HCT116 (cell line): Measurements from ENCODE around the gene MANSC1. TPM values are rescaled to one million over a fixed set of nuclear protein-coding genes. Genes with fewer than 3 reads are reported as not detected.

Experiments used
- ATAC-seq: fragments of 200-7000 bp; cut with Tn5 transposase; 2 replicates; pipeline ENCODE4 v1.9.1; 2020; ENCODE audit warnings: mild to moderate bottlenecking, moderate library complexity
- BruUV-seq: library from RNA; stranded (reverse); fragments of 400-500 nt; replicated peaks from 2 replicates; lab custom pipeline; 2021; lab: Mats Ljungman, UMichigan
- CTCF ChIA-PET: fragments of 300-600 bp; sonication (Branson Sonifier 250); formaldehyde crosslinking; loops from one replicate; lab custom pipeline; 2021; ENCODE audit warnings: antibody characterized with exemption; lab: Charles Lee
- POLR2A ChIA-PET: fragments of 300-600, 350-600 bp; sonication (Branson Sonifier 250); formaldehyde crosslinking; loops from one replicate; lab custom pipeline; 2021; ENCODE audit warnings: antibody characterized with exemption; lab: Charles Lee
- RAD21 ChIA-PET, 2 experiments: fragments of 300-600 bp; sonication (Branson Sonifier 250); formaldehyde crosslinking; loops; one replicate each; lab custom pipeline; 2023; ENCODE audit warnings: low total read pairs in 2 of 2; ENCODE audit not compliant: uncharacterized antibody in 2 of 2, unreplicated experiment in 2 of 2, low non-redundant PET in 1 of 2; lab: Charles Lee
- DNase-seq: peaks from one replicate; pipeline ENCODE4 v3.0.0-alpha.2; 2010; ENCODE audit warnings: low read depth, low spot score
- H2AFZ ChIP-seq: fragments of 200-600 bp; shearing (Covaris generic), sonication (generic); 2 replicates; pipeline ENCODE4 v1.6.1; 2017; ENCODE audit warnings: low read depth, mixed run types, mixed read lengths, antibody characterized with exemption, low read length; ENCODE audit not compliant: poor library complexity, severe bottlenecking
- H3K27ac ChIP-seq: 2 replicates; pipeline ENCODE4 v1.5.1; 2012; ENCODE audit warnings: low read depth, low read length
- H3K27me3 ChIP-seq: fragments of 200-600 bp; sonication (generic); 2 replicates; pipeline ENCODE4 v1.6.1; 2016; ENCODE audit warnings: mixed run types, low read length, mixed read lengths; ENCODE audit not compliant: insufficient read depth
- H3K36me3 ChIP-seq, 2 experiments: fragments of 200-500 bp in 1 of 2; fragments of 200-600 bp in 1 of 2; sonication (Bioruptor generic) in 1 of 2; sonication (generic) in 1 of 2; 2 replicates each; pipeline versions ENCODE4 v1.5.1 to v1.6.1; 2014 to 2016; ENCODE audit warnings: low read length in 2 of 2, inconsistent platforms in 1 of 2, mixed read lengths in 1 of 2, mixed run types in 1 of 2; ENCODE audit not compliant: insufficient read depth in 2 of 2, control insufficient read depth in 1 of 2
- H3K4me1 ChIP-seq, 2 experiments: fragments of 200-600 bp in 1 of 2; sonication (generic) in 1 of 2; 2 replicates each; pipeline versions ENCODE4 v1.5.1 to v1.6.1; 2012 to 2017; ENCODE audit warnings: low read length in 2 of 2, inconsistent platforms in 1 of 2, mild to moderate bottlenecking in 1 of 2, mixed read lengths in 1 of 2, mixed run types in 1 of 2, moderate library complexity in 1 of 2; ENCODE audit not compliant: insufficient read depth in 2 of 2, control insufficient read depth in 1 of 2
- H3K4me2 ChIP-seq: fragments of 200-600 bp; sonication (generic); 2 replicates; pipeline ENCODE4 v1.6.1; 2017; ENCODE audit warnings: mixed run types, low read length, mixed read lengths
- H3K4me3 ChIP-seq, 2 experiments: fragments of 200-600 bp in 1 of 2; sonication (generic) in 1 of 2; replicated peaks in 1 of 2; 2 replicates each; pipeline ENCODE4 v1.5.1; 2011 to 2016; ENCODE audit warnings: low read length in 2 of 2, control low read depth in 1 of 2, low read depth in 1 of 2, mild to moderate bottlenecking in 1 of 2, mixed read lengths in 1 of 2, mixed run types in 1 of 2
- H3K79me2 ChIP-seq: fragments of 200-600 bp; sonication (generic); 2 replicates; pipeline ENCODE4 v1.6.1; 2017; ENCODE audit warnings: mild to moderate bottlenecking, mixed run types, low read length, moderate library complexity, mixed read lengths; ENCODE audit not compliant: insufficient read depth
- H3K9ac ChIP-seq: fragments of 200-600 bp; sonication (generic); 2 replicates; pipeline ENCODE4 v1.6.1; 2016; ENCODE audit warnings: low read length, mixed read lengths
- H3K9me2 ChIP-seq: fragments of 200-600 bp; sonication (generic), shearing (Covaris generic); 2 replicates; pipeline ENCODE4 v1.6.1; 2017; ENCODE audit warnings: mixed run types, mild to moderate bottlenecking, moderate library complexity; ENCODE audit not compliant: insufficient read depth
- H3K9me3 ChIP-seq, 2 experiments: fragments of 200-500 bp in 1 of 2; fragments of 200-600 bp in 1 of 2; sonication (Bioruptor generic) in 1 of 2; sonication (generic) in 1 of 2; 2 replicates each; pipeline ENCODE4 v1.6.1; 2014 to 2017; ENCODE audit warnings: low read length in 2 of 2, mixed read lengths in 2 of 2, inconsistent platforms in 1 of 2, low read depth in 1 of 2, mild to moderate bottlenecking in 1 of 2, mixed run types in 1 of 2, moderate library complexity in 1 of 2; ENCODE audit not compliant: control insufficient read depth in 1 of 2, insufficient read depth in 1 of 2
- H4K20me1 ChIP-seq: fragments of 200-600 bp; sonication (generic), shearing (Covaris generic); 2 replicates; pipeline ENCODE4 v1.6.1; 2017; ENCODE audit warnings: mixed run types, mild to moderate bottlenecking, moderate library complexity; ENCODE audit not compliant: insufficient read depth
- ATF3 ChIP-seq: IDR thresholded peaks from 2 replicates; pipeline ENCODE4 v1.6.1; 2012
- EGR1 ChIP-seq: IDR thresholded peaks from 2 replicates; pipeline ENCODE4 v1.6.1; 2012; ENCODE audit warnings: low read depth
- ELF1 ChIP-seq: IDR thresholded peaks from 2 replicates; pipeline ENCODE4 v1.6.1; 2012; ENCODE audit warnings: low read depth, borderline replicate concordance
- EZH2phosphoT487 ChIP-seq: fragments of 200-600 bp; IDR thresholded peaks from 2 replicates; pipeline ENCODE4 v1.6.1; 2018; ENCODE audit warnings: antibody characterized with exemption, borderline replicate concordance
- FOSL1 ChIP-seq: IDR thresholded peaks from 2 replicates; pipeline ENCODE4 v1.6.1; 2012; ENCODE audit warnings: low read depth
- MAX ChIP-seq: IDR thresholded peaks from 2 replicates; pipeline ENCODE4 v1.6.1; 2012
- POLR2A ChIP-seq: IDR thresholded peaks from 2 replicates; pipeline ENCODE4 v1.7.0; 2011; ENCODE audit warnings: borderline replicate concordance; ENCODE audit not compliant: insufficient read depth, insufficient read length; ENCODE audit errors: extremely low read depth
- SP1 ChIP-seq: IDR thresholded peaks from 2 replicates; pipeline ENCODE4 v1.6.1; 2012; ENCODE audit warnings: low read depth
- TCF7L2 ChIP-seq: IDR thresholded peaks from 2 replicates; pipeline ENCODE4 v1.7.0; 2011; ENCODE audit warnings: borderline replicate concordance, inconsistent platforms; ENCODE audit not compliant: insufficient read depth, insufficient read length; ENCODE audit errors: extremely low read depth
- YY1 ChIP-seq: IDR thresholded peaks from 2 replicates; pipeline ENCODE4 v1.6.1; 2011; ENCODE audit warnings: low read length, low read depth, moderate library complexity, mild to moderate bottlenecking; ENCODE audit not compliant: insufficient replicate concordance; ENCODE audit errors: extremely low read depth
- ZFX ChIP-seq: fragments of 450-650 bp; IDR thresholded peaks from 2 replicates; pipeline ENCODE4 v1.6.1; 2017
- intact Hi-C: fragments of 100-400 bp; cut with micrococcal nuclease; formaldehyde crosslinking; loops from 2 replicates; pipeline ENCODE4 v1.10.0; 2022
- total RNA-seq: library from RNA; stranded (reverse); gene quantifications from one replicate; pipeline ENCODE4 v1.2.1, GENCODE V29; 2021; ENCODE audit not compliant: unreplicated experiment
- TF ChIP-seq, protein P1 (sequence below): IDR thresholded peaks from 2 replicates; pipeline ENCODE4 v1.6.1; 2011; ENCODE audit warnings: mild to moderate bottlenecking, low read length, moderate library complexity; ENCODE audit not compliant: insufficient replicate concordance; ENCODE audit errors: extremely low read depth

The MANSC1 gene
- total RNA-seq, 1 experiment from 2014 or later = 0.20 TPM

DNA sequence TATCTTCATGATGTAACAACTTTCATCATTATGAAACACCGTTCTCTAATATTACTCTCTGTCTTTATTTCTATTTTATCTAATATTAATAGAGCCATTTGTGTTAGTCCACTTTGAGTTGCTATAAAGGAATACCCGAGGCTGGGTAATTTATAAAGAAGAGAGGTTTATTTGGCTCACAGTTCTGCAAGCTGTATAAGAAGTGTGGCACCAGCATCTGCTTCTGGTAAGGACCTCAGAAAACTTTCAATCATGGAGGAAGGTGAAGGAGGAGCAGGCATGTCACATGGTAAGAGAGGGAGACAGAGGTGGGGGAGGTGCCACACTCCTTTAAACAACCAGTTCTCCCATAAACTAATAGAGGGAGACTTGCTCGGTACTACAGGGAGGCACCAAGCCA, 31.9 kb upstream of the MANSC1 start:
- ChIA-PET POLR2A (no interaction called here), CTCF (no interaction called here), RAD21 (no interaction called here)
- no peaks in the 10 kb centered on the region for H3K9me2 ChIP-seq
- no peaks in the 10 kb centered on the region for H4K20me1 ChIP-seq
- BruUV-seq = no TSS peak
- peaks cover 0 to 6% of the 10 kb centered on the region in 2 experiments; a peak in 1 of 4 replicates for H3K9me3 ChIP-seq
- no peak for TF ChIP-seq POLR2A
- TF ChIP-seq, protein P1, sequence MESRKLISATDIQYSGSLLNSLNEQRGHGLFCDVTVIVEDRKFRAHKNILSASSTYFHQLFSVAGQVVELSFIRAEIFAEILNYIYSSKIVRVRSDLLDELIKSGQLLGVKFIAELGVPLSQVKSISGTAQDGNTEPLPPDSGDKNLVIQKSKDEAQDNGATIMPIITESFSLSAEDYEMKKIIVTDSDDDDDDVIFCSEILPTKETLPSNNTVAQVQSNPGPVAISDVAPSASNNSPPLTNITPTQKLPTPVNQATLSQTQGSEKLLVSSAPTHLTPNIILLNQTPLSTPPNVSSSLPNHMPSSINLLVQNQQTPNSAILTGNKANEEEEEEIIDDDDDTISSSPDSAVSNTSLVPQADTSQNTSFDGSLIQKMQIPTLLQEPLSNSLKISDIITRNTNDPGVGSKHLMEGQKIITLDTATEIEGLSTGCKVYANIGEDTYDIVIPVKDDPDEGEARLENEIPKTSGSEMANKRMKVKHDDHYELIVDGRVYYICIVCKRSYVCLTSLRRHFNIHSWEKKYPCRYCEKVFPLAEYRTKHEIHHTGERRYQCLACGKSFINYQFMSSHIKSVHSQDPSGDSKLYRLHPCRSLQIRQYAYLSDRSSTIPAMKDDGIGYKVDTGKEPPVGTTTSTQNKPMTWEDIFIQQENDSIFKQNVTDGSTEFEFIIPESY = no peak
- TF ChIP-seq, all 23 proteins: peak for 0
- Histone ChIP-seq H3K4me2 (no peak overlapping the region), H3K9ac (no peak overlapping the region), H3K36me3 (no peaks in the 10 kb centered on the region), H3K27ac (no peak overlapping the region), H3K79me2 (no peaks in the 10 kb centered on the region), H3K4me1 (no peaks in the 10 kb centered on the region), H2AFZ (no peak overlapping the region), H3K4me3 (no peak overlapping the region), H3K27me3 (no peaks in the 10 kb centered on the region)
- no peak for DNase-seq
- no peak for ATAC-seq
- intact Hi-C loops = no loop called here

DNA sequence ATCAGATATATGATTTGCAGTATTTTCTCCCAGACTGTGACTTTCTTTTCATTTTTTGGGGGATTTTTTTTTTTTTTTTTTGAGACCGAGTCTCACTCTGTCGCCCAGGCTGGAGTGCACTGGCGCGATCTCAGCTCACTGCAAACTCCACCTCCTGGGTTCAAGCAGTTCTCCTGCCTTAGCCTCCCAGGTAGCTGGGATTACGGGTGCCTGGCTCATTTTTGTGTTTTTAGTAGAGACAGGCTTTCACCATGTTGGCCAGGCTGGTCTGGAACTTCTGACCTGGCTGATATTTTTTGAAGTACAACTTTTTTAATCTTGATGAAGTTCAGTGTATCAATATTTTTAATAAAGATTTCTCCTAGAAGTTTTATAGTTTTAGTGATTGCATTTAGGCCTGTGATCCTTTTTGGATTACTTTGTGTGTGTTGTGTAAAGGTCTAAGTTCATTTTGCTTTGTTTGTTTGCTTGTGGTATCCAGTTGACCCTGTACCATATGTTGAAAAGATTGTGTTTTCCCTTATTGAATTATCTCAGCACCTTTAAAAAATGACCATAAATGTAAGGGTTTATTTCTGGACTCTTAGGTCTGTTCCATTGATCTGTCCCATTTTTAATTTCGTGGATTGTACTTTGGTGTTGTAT, 31.0 kb upstream of the MANSC1 start:
- H3K36me3 ChIP-seq = no peaks in the 10 kb centered on the region
- intact Hi-C loops = no loop called here
- POLR2A ChIA-PET = no interaction called here

More for the DNA sequence above, 31.0 kb upstream of the MANSC1 start:
- DNase-seq (no peak), ATAC-seq (no peak)
- no peak overlapping the region for H2AFZ ChIP-seq
- H3K4me1 ChIP-seq = no peaks in the 10 kb centered on the region
- TF ChIP-seq SP1 = no peak
- TF ChIP-seq FOSL1 = no peak
- TF ChIP-seq ZFX = no peak
- no peak for TF ChIP-seq EGR1
- TF ChIP-seq EZH2phosphoT487 = no peak
- TF ChIP-seq ELF1 = no peak
- TF ChIP-seq TCF7L2 = no peak
- TF ChIP-seq ATF3 = no peak
- TF ChIP-seq, protein P1 = no peak
- TF ChIP-seq YY1 = no peak
- no peak for TF ChIP-seq MAX
- H3K27me3 ChIP-seq = no peaks in the 10 kb centered on the region
- CTCF ChIA-PET = no interaction called here
- H3K9me2 ChIP-seq = no peaks in the 10 kb centered on the region
- BruUV-seq = no TSS peak
- no peak overlapping the region for H3K4me2 ChIP-seq
- no peak overlapping the region for H3K4me3 ChIP-seq
- no peak overlapping the region for H3K9ac ChIP-seq
- no peaks in the 10 kb centered on the region for H4K20me1 ChIP-seq
- H3K79me2 ChIP-seq = no peaks in the 10 kb centered on the region
- H3K9me3 ChIP-seq = peaks cover 0 to 6% of the 10 kb centered on the region in 2 experiments; a peak in 1 of 4 replicates
- RAD21 ChIA-PET = no interaction called here
- no peak overlapping the region for H3K27ac ChIP-seq
